H9 (cell line): Measurements from ENCODE around the gene RIPK4. TPM values are rescaled to one million over a fixed set of nuclear protein-coding genes. Genes with fewer than 3 reads are reported as not detected.

Source experiments
- DNase-seq: peaks from one replicate; pipeline ENCODE4 v3.0.0-alpha.2; 2017
- H2AFZ ChIP-seq: one replicate; pipeline ENCODE4 v1.6.1; 2013; ENCODE audit warnings: mild to moderate bottlenecking, low read length, control low read depth, moderate library complexity
- H2AK5ac ChIP-seq: 2 replicates; pipeline ENCODE4 v1.6.1; 2013; ENCODE audit warnings: low read length, control low read depth, mixed read lengths; ENCODE audit not compliant: insufficient read length
- H2BK120ac ChIP-seq: one replicate; pipeline ENCODE4 v1.6.1; 2013; ENCODE audit warnings: low read depth, mild to moderate bottlenecking, low read length, control low read depth, inconsistent platforms; ENCODE audit not compliant: poor library complexity, severe bottlenecking
- H2BK12ac ChIP-seq: 2 replicates; pipeline ENCODE4 v1.6.1; 2013; ENCODE audit warnings: low read length, control low read depth, mixed read lengths, low read depth; ENCODE audit not compliant: insufficient read length
- H2BK15ac ChIP-seq: 2 replicates; pipeline ENCODE4 v1.6.1; 2013; ENCODE audit warnings: low read depth, low read length, control low read depth
- H2BK20ac ChIP-seq: one replicate; pipeline ENCODE4 v1.6.1; 2013; ENCODE audit warnings: low read depth, mild to moderate bottlenecking, low read length, control low read depth, inconsistent platforms; ENCODE audit not compliant: poor library complexity, severe bottlenecking
- H2BK5ac ChIP-seq: 2 replicates; pipeline ENCODE4 v1.6.1; 2013; ENCODE audit warnings: low read length, control low read depth, mixed read lengths; ENCODE audit not compliant: insufficient read length
- H3K14ac ChIP-seq: 2 replicates; pipeline ENCODE4 v1.6.1; 2013; ENCODE audit warnings: low read length, control low read depth; ENCODE audit not compliant: insufficient read depth
- H3K18ac ChIP-seq: 2 replicates; pipeline ENCODE4 v1.6.1; 2013; ENCODE audit warnings: low read depth, mild to moderate bottlenecking, mixed read lengths, low read length, control low read depth; ENCODE audit not compliant: insufficient read length
- H3K23ac ChIP-seq: 2 replicates; pipeline ENCODE4 v1.6.1; 2013; ENCODE audit warnings: low read length, control low read depth, mixed read lengths, low read depth; ENCODE audit not compliant: insufficient read length
- H3K23me2 ChIP-seq: 2 replicates; pipeline ENCODE4 v1.6.1; 2013; ENCODE audit warnings: low read depth, mild to moderate bottlenecking, mixed read lengths, low read length, control low read depth; ENCODE audit not compliant: insufficient read length, poor library complexity, severe bottlenecking
- H3K27ac ChIP-seq: 2 replicates; pipeline ENCODE4 v1.5.1; 2013; ENCODE audit warnings: low read length, control low read depth, mixed read lengths, low read depth; ENCODE audit not compliant: insufficient read length
- H3K27me3 ChIP-seq: 2 replicates; pipeline ENCODE4 v1.6.1; 2013; ENCODE audit warnings: low read length, control low read depth, inconsistent platforms; ENCODE audit not compliant: insufficient read depth
- H3K4ac ChIP-seq: 2 replicates; pipeline ENCODE4 v1.6.1; 2013; ENCODE audit warnings: low read depth, mild to moderate bottlenecking, control low read depth, inconsistent platforms, low read length, moderate library complexity
- H3K4me1 ChIP-seq: 2 replicates; pipeline ENCODE4 v1.6.1; 2013; ENCODE audit warnings: low read length, control low read depth, inconsistent platforms; ENCODE audit not compliant: insufficient read depth
- H3K4me2 ChIP-seq: 2 replicates; pipeline ENCODE4 v1.6.1; 2013; ENCODE audit warnings: low read length, control low read depth, mixed read lengths; ENCODE audit not compliant: insufficient read length, insufficient read depth
- H3K56ac ChIP-seq: 2 replicates; pipeline ENCODE4 v1.6.1; 2013; ENCODE audit warnings: low read depth, mild to moderate bottlenecking, mixed read lengths, low read length, control low read depth; ENCODE audit not compliant: insufficient read length
- H3K79me1 ChIP-seq: 2 replicates; pipeline ENCODE4 v1.6.1; 2013; ENCODE audit warnings: low read depth, mild to moderate bottlenecking, moderate library complexity, low read length, control low read depth, inconsistent platforms; ENCODE audit not compliant: insufficient read depth, poor library complexity, severe bottlenecking
- H3K79me2 ChIP-seq: 2 replicates; pipeline ENCODE4 v1.6.1; 2013; ENCODE audit warnings: low read length, control low read depth, inconsistent platforms; ENCODE audit not compliant: insufficient read depth
- H3K9ac ChIP-seq: 2 replicates; pipeline ENCODE4 v1.6.1; 2013; ENCODE audit warnings: low read length, control low read depth, mixed read lengths; ENCODE audit not compliant: insufficient read length; ENCODE audit errors: extremely low read depth
- H3K9me3 ChIP-seq: one replicate; pipeline ENCODE4 v1.6.1; 2013; ENCODE audit warnings: low read depth, low read length, inconsistent platforms; ENCODE audit not compliant: control insufficient read depth
- H3T11ph ChIP-seq: one replicate; pipeline ENCODE4 v1.6.1; 2013; ENCODE audit warnings: mild to moderate bottlenecking, low read length, control low read depth, inconsistent platforms
- H4K20me1 ChIP-seq: one replicate; pipeline ENCODE4 v1.6.1; 2013; ENCODE audit not compliant: control insufficient read depth, insufficient read length, insufficient read depth
- H4K5ac ChIP-seq: 2 replicates; pipeline ENCODE4 v1.6.1; 2013; ENCODE audit warnings: low read depth, mild to moderate bottlenecking, mixed read lengths, low read length, control low read depth; ENCODE audit not compliant: insufficient read length
- H4K8ac ChIP-seq: replicated peaks from 2 replicates; pipeline ENCODE4 v1.6.1; 2013; ENCODE audit warnings: low read length, control low read depth, mixed read lengths, low read depth; ENCODE audit not compliant: insufficient read length
- H4K91ac ChIP-seq: 2 replicates; pipeline ENCODE4 v1.6.1; 2013; ENCODE audit warnings: low read depth, mild to moderate bottlenecking, moderate library complexity, mixed read lengths, low read length, control low read depth; ENCODE audit not compliant: insufficient read length
- H3K27ac Mint-ChIP-seq, 3 experiments: 2 replicates in 2 of 3; 3 replicates in 1 of 3; pipeline ENCODE4 v1.8.0; 2020 to 2021; ENCODE audit warnings: mixed read lengths in 3 of 3, mild to moderate bottlenecking in 1 of 3, moderate library complexity in 1 of 3
- H3K27me3 Mint-ChIP-seq: 2 replicates; pipeline ENCODE4 v1.8.0; 2021; ENCODE audit warnings: low read depth, mild to moderate bottlenecking, moderate library complexity, mixed read lengths
- H3K36me3 Mint-ChIP-seq, 3 experiments: 2 replicates in 2 of 3; 3 replicates in 1 of 3; pipeline ENCODE4 v1.8.0; 2020 to 2021; ENCODE audit warnings: low read depth in 3 of 3, mixed read lengths in 3 of 3; ENCODE audit not compliant: insufficient read depth in 1 of 3
- H3K4me1 Mint-ChIP-seq, 2 experiments: 2 replicates each; pipeline ENCODE4 v1.8.0; 2020; ENCODE audit warnings: mixed read lengths in 2 of 2
- H3K4me3 Mint-ChIP-seq, 2 experiments: 2 replicates in 1 of 2; 3 replicates in 1 of 2; pipeline ENCODE4 v1.8.0; 2020 to 2021; ENCODE audit warnings: mild to moderate bottlenecking in 2 of 2, mixed read lengths in 2 of 2, moderate library complexity in 1 of 2
- H3K9me3 Mint-ChIP-seq, 2 experiments: 2 replicates in 1 of 2; 3 replicates in 1 of 2; pipeline ENCODE4 v1.8.0; 2020; ENCODE audit warnings: mild to moderate bottlenecking in 2 of 2, mixed read lengths in 2 of 2, moderate library complexity in 1 of 2
- WGBS: extraction: QIAGEN DNeasy Blood & Tissue Kit; methylation state at CpG from one replicate; pipeline ENCODE4 v1.1.7; 2013; ENCODE audit warnings: missing lambda C conversion rate, low lambda C conversion rate, mixed read lengths; ENCODE audit not compliant: insufficient read length; ENCODE audit errors: extremely low coverage; 5-methylcytosine and 5-hydroxymethylcytosine counted together
- total RNA-seq: library from RNA; stranded (reverse); gene quantifications from 2 replicates; pipeline ENCODE4 v1.2.1, GENCODE V29; 2021
- TF ChIP-seq, protein P1 (sequence below): fragments of 200-600 bp; sonication (generic); conservative IDR thresholded peaks from 3 replicates; pipeline ENCODE4 v1.8.0; 2021; ENCODE audit warnings: antibody characterized with exemption, mild to moderate bottlenecking

Gene RIPK4
- total RNA-seq, 1 experiment from 2014 or later = 2.9 TPM

DNA sequence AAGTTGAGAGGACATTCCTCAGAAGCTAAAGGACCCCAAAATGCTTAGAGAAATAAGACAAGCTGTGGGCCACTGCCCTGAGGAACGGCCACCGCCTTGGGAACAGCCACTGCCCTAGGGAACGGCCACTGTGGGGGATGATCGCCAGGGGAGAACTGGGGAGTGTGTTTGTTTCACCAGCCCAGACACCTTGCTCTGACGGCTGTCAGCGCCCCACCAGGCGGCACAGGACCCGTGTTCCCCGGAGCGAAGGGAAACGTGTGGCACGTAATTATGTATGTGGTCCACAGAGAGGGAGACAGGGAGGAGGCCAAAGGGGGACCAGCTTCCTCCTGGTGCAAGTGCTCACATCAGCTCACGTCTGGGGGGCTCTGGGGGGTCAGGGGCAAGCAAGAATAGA is 45.8 kb upstream of the RIPK4 start:
- Histone ChIP-seq H2BK120ac (no peak overlapping the region), H3K9me3 (no peaks in the 10 kb centered on the region), H3K18ac (no peak overlapping the region), H2BK15ac (no peak overlapping the region), H4K20me1 (no peaks in the 10 kb centered on the region), H4K5ac (no peak overlapping the region), H2BK20ac (no peak overlapping the region), H3T11ph (no peak overlapping the region), H3K23me2 (no peaks in the 10 kb centered on the region), H3K14ac (no peak overlapping the region; the same call in 1 of the 2 replicates), H2BK5ac (no peak overlapping the region), H3K23ac (no peak overlapping the region), H3K27ac (no peak overlapping the region), H2AFZ (no peak overlapping the region), H3K4me1 (no peaks in the 10 kb centered on the region), H4K8ac (no peak overlapping the region), H3K9ac (no peak overlapping the region), H3K79me2 (no peaks in the 10 kb centered on the region), H3K56ac (no peak overlapping the region), H3K4me2 (no peak overlapping the region), H3K79me1 (no peaks in the 10 kb centered on the region), H2BK12ac (no peak overlapping the region), H3K27me3 (no peaks in the 10 kb centered on the region), H4K91ac (no peak overlapping the region), H3K4ac (no peak overlapping the region), H2AK5ac (no peak overlapping the region)
- TF ChIP-seq, protein P1, sequence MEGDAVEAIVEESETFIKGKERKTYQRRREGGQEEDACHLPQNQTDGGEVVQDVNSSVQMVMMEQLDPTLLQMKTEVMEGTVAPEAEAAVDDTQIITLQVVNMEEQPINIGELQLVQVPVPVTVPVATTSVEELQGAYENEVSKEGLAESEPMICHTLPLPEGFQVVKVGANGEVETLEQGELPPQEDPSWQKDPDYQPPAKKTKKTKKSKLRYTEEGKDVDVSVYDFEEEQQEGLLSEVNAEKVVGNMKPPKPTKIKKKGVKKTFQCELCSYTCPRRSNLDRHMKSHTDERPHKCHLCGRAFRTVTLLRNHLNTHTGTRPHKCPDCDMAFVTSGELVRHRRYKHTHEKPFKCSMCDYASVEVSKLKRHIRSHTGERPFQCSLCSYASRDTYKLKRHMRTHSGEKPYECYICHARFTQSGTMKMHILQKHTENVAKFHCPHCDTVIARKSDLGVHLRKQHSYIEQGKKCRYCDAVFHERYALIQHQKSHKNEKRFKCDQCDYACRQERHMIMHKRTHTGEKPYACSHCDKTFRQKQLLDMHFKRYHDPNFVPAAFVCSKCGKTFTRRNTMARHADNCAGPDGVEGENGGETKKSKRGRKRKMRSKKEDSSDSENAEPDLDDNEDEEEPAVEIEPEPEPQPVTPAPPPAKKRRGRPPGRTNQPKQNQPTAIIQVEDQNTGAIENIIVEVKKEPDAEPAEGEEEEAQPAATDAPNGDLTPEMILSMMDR = no peak
- peak overlapping the region in 1 of 3 experiments; percentile 83; a peak in 1 of 7 replicates for H3K27ac Mint-ChIP-seq
- DNase-seq = no peak
- no peak overlapping the region for H3K4me3 Mint-ChIP-seq
- no peaks in the 10 kb centered on the region; a peak in 1 of 5 replicates for H3K9me3 Mint-ChIP-seq
- H3K4me1 Mint-ChIP-seq = no peaks in the 10 kb centered on the region
- H3K27me3 Mint-ChIP-seq = no peaks in the 10 kb centered on the region
- WGBS = no CpG with 5 or more reads among the region's 13 CpGs
- peaks cover 6 to 37% (median 23%) of the 10 kb centered on the region in 3 experiments; a peak in 6 of 7 replicates for H3K36me3 Mint-ChIP-seq
